ENCODE measurements around the gene TAPBPL.

The TAPBPL gene

GRCh38 chr12:6435961-6436715 lies 15.7 kb upstream of the TAPBPL start:
- no peak for DNase-seq

- DNase-seq = no peak
Observed at GRCh38 chr12:6437586-6437985, 14.3 kb upstream of the TAPBPL start.

GRCh38 chr12:6438345-6438744 lies 13.5 kb upstream of the TAPBPL start:
- no peak for DNase-seq

- DNase-seq = no peak
Observed at GRCh38 chr12:6440391-6440790, 11.5 kb upstream of the TAPBPL start.

GRCh38 chr12:6442836-6443235 lies 9.0 kb upstream of the TAPBPL start:
- DNase-seq = no peak

- no peak for DNase-seq
Observed at GRCh38 chr12:6443361-6443983, 8.4 kb upstream of the TAPBPL start.

GRCh38 chr12:6444031-6444430 lies 7.8 kb upstream of the TAPBPL start:
- DNase-seq = no peak

- no peak for DNase-seq
Observed at GRCh38 chr12:6444704-6445688, 6.8 kb upstream of the TAPBPL start, which contains the start of gene CD27. CD27 (plus strand) TSS chr12:6444955; CDS start chr12:6445096, 141 bp downstream.

- DNase-seq = no peak
Observed at GRCh38 chr12:6450091-6450868, 1.6 kb upstream of the TAPBPL start.

- DNase-seq = no peak
Observed at GRCh38 chr12:6450869-6451347, 934 bp upstream of the TAPBPL start.

GRCh38 chr12:6452245-6452943 lies 552 bp downstream of the TAPBPL start:
- DNase-seq = no peak

- DNase-seq = no peak
Observed at GRCh38 chr12:6452944-6453630, 1.2 kb downstream of the TAPBPL start.

GRCh38 chr12:6457220-6457945 lies 5.5 kb downstream of the TAPBPL start:
- DNase-seq = no peak

- DNase-seq = no peak
Observed at GRCh38 chr12:6458281-6459003, 6.6 kb downstream of the TAPBPL start.

- DNase-seq = no peak
Observed at GRCh38 chr12:6459004-6459337, 7.1 kb downstream of the TAPBPL start.

GRCh38 chr12:6460751-6461371 lies 9.0 kb downstream of the TAPBPL start:
- no peak for DNase-seq

GRCh38 chr12:6461401-6462233 lies 9.8 kb downstream of the TAPBPL start:
- no peak for DNase-seq

- DNase-seq = no peak
Observed at GRCh38 chr12:6462234-6462995, 10.6 kb downstream of the TAPBPL start.

All from NCI-H1105 (cell line).